A549 (cell line): ENCODE measurements around the gene BAK1. TPM values are rescaled to one million over a fixed set of nuclear protein-coding genes. Genes with fewer than 3 reads are reported as not detected.

Experiments
- ATAC-seq, 2 experiments: fragments of 200-7000 bp in 1 of 2; fragments of >200 bp in 1 of 2; cut with Nextera tagmentation in 1 of 2; cut with Tn5 transposase in 1 of 2; 3 replicates each; pipeline versions ENCODE4 v1.8.0 to v1.9.1; 2018 to 2020; ENCODE audit warnings: mild to moderate bottlenecking in 1 of 2, moderate library complexity in 1 of 2
- CTCF ChIA-PET: fragments of 300-600 bp; sonication (Branson Sonifier 250); formaldehyde crosslinking; extraction: SDS; loops from one replicate; lab custom pipeline; 2021; ENCODE audit warnings: antibody characterized with exemption, inconsistent platforms; lab: Yijun Ruan, JAX
- POLR2A ChIA-PET: fragments of 350-600 bp; formaldehyde crosslinking; extraction: SDS; loops from one replicate; lab custom pipeline; 2021; ENCODE audit warnings: antibody characterized with exemption, inconsistent platforms; lab: Yijun Ruan, JAX
- DNase-seq, 2 experiments: peaks; one replicate each; pipeline versions ENCODE4 v3.0.0 to v3.0.0-alpha.2; 2011 to 2016; ENCODE audit warnings: low read depth in 1 of 2, low spot score in 1 of 2
- FAIRE-seq: peaks from 2 replicates; lab custom pipeline; 2011; peaks lifted over from hg19 to GRCh38; lab: Jason Lieb, UNC
- H3K27ac ChIP-seq, 2 experiments: fragments of >200 bp; sonication (Bioruptor Twin); formaldehyde crosslinking; 3 replicates each; pipeline ENCODE4 v1.5.1; 2016 to 2017
- H3K4me1 ChIP-seq: fragments of >200 bp; sonication (Bioruptor Twin); formaldehyde crosslinking; 3 replicates; pipeline ENCODE4 v1.6.1; 2016
- H3K4me2 ChIP-seq: fragments of >200 bp; sonication (Bioruptor Twin); formaldehyde crosslinking; 3 replicates; pipeline ENCODE4 v1.6.1; 2016
- H3K4me3 ChIP-seq: fragments of >200 bp; sonication (Bioruptor Twin); formaldehyde crosslinking; 3 replicates; pipeline ENCODE4 v1.5.1; 2016
- H3K9me3 ChIP-seq: fragments of >200 bp; sonication (Bioruptor Twin); formaldehyde crosslinking; 3 replicates; pipeline ENCODE4 v1.6.1; 2016
- ATOH8 ChIP-seq: fragments of 250-450 bp; sonication (Bioruptor Pico); IDR thresholded peaks from 2 replicates; pipeline ENCODE4 v1.5.0; 2020; ENCODE audit warnings: low read depth, mild to moderate bottlenecking, moderate library complexity
- BCL3 ChIP-seq: fragments of >200 bp; sonication (Bioruptor Twin); formaldehyde crosslinking; IDR thresholded peaks from 3 replicates; pipeline ENCODE4 v1.6.1; 2016
- BHLHE40 ChIP-seq: IDR thresholded peaks from 2 replicates; pipeline ENCODE4 v1.6.1; 2012; ENCODE audit warnings: low read depth, low read length, inconsistent platforms
- CBX8 ChIP-seq: fragments of 200-600 bp; sonication (generic); IDR thresholded peaks from 2 replicates; pipeline ENCODE4 v1.6.1; 2016
- CHD4 ChIP-seq: fragments of 200-600 bp; sonication (generic); IDR thresholded peaks from 2 replicates; pipeline ENCODE4 v1.6.1; 2016; ENCODE audit warnings: antibody characterized with exemption, mild to moderate bottlenecking, borderline replicate concordance
- CTCF ChIP-seq: fragments of >200 bp; sonication (Bioruptor Twin); formaldehyde crosslinking; IDR thresholded peaks from 3 replicates; pipeline ENCODE4 v1.5.1; 2016
- E2F6 ChIP-seq: IDR thresholded peaks from 2 replicates; pipeline ENCODE4 v1.6.1; 2012; ENCODE audit warnings: low read depth, borderline replicate concordance
- EHF ChIP-seq: fragments of 250-450 bp; sonication (Bioruptor Pico); IDR thresholded peaks from 2 replicates; pipeline ENCODE4 v1.5.0; 2020; ENCODE audit warnings: mild to moderate bottlenecking
- EHMT2 ChIP-seq: fragments of 200-600 bp; sonication (generic); IDR thresholded peaks from 2 replicates; pipeline ENCODE4 v1.6.1; 2016; ENCODE audit warnings: antibody characterized with exemption, low read depth, mild to moderate bottlenecking, moderate library complexity
- EP300 ChIP-seq, 2 experiments: fragments of >200 bp; sonication (Bioruptor Twin); formaldehyde crosslinking; IDR thresholded peaks; 2 replicates in 1 of 2; 3 replicates in 1 of 2; pipeline ENCODE4 v1.6.1; 2016 to 2017
- FOXS1 ChIP-seq: fragments of 250-450 bp; sonication (Bioruptor Pico); IDR thresholded peaks from 2 replicates; pipeline ENCODE4 v1.5.0; 2020; ENCODE audit warnings: mild to moderate bottlenecking, moderate library complexity
- HES2 ChIP-seq: fragments of >200 bp; sonication (Bioruptor Twin); formaldehyde crosslinking; IDR thresholded peaks from 2 replicates; pipeline ENCODE4 v1.6.1; 2016
- HMGXB4 ChIP-seq: fragments of 250-450 bp; sonication (Bioruptor Pico); IDR thresholded peaks from 2 replicates; pipeline ENCODE4 v1.5.0; 2021; ENCODE audit warnings: mild to moderate bottlenecking, moderate library complexity, borderline replicate concordance
- JUNB ChIP-seq: fragments of >200 bp; sonication (Bioruptor Twin); formaldehyde crosslinking; IDR thresholded peaks from 2 replicates; pipeline ENCODE4 v1.6.1; 2016
- MAFK ChIP-seq: fragments of 450-650 bp; IDR thresholded peaks from 2 replicates; pipeline ENCODE4 v1.6.1; 2014; ENCODE audit not compliant: partially characterized antibody
- MAX ChIP-seq: IDR thresholded peaks from 2 replicates; pipeline ENCODE4 v1.6.1; 2012
- NFE2L2 ChIP-seq: fragments of 150-350 bp; conservative IDR thresholded peaks from 2 replicates; pipeline ENCODE4 v1.6.1; 2014; ENCODE audit warnings: low read length
- NR3C1 ChIP-seq: fragments of >200 bp; sonication (Bioruptor Twin); formaldehyde crosslinking; IDR thresholded peaks from 3 replicates; pipeline ENCODE4 v1.6.1; 2017
- POLR2A ChIP-seq: IDR thresholded peaks from 2 replicates; pipeline ENCODE4 v1.6.1; 2012; ENCODE audit warnings: mild to moderate bottlenecking, low read length
- RAD21 ChIP-seq, 2 experiments: fragments of >200 bp in 1 of 2; sonication (Bioruptor Twin) in 1 of 2; formaldehyde crosslinking in 1 of 2; IDR thresholded peaks in 1 of 2; conservative IDR thresholded peaks in 1 of 2; 2 replicates in 1 of 2; 3 replicates in 1 of 2; pipeline ENCODE4 v1.6.1; 2012 to 2018; ENCODE audit warnings: inconsistent platforms in 1 of 2
- REST ChIP-seq: fragments of 200-600 bp; sonication (generic); IDR thresholded peaks from 2 replicates; pipeline ENCODE4 v1.6.1; 2016; ENCODE audit warnings: antibody characterized with exemption, mild to moderate bottlenecking, moderate library complexity
- SMC3 ChIP-seq: fragments of >200 bp; sonication (Bioruptor Twin); formaldehyde crosslinking; IDR thresholded peaks from 3 replicates; pipeline ENCODE4 v1.6.1; 2018; ENCODE audit warnings: inconsistent platforms
- SREBF2 ChIP-seq: fragments of 450-650 bp; IDR thresholded peaks from 2 replicates; pipeline ENCODE4 v1.6.1; 2014; ENCODE audit warnings: mild to moderate bottlenecking, moderate library complexity
- TFCP2L1 ChIP-seq: fragments of 250-450 bp; sonication (Bioruptor Pico); IDR thresholded peaks from 2 replicates; pipeline ENCODE4 v1.5.0; 2021; ENCODE audit warnings: mild to moderate bottlenecking
- TP53 ChIP-seq: fragments of 250-450 bp; sonication (Bioruptor Pico); IDR thresholded peaks from 2 replicates; pipeline ENCODE4 v1.5.0; 2021; ENCODE audit warnings: mild to moderate bottlenecking, moderate library complexity
- ZC3H11A ChIP-seq: fragments of 450-650 bp; IDR thresholded peaks from 2 replicates; pipeline ENCODE4 v1.6.1; 2014; ENCODE audit warnings: antibody characterized with exemption, mild to moderate bottlenecking
- ZFP36 ChIP-seq: fragments of 450-650 bp; IDR thresholded peaks from 2 replicates; pipeline ENCODE4 v1.6.1; 2014; ENCODE audit warnings: borderline replicate concordance; ENCODE audit not compliant: partially characterized antibody
- ZNF302 ChIP-seq: fragments of 250-450 bp; sonication (Bioruptor Pico); IDR thresholded peaks from 2 replicates; pipeline ENCODE4 v1.9.0; 2021; ENCODE audit warnings: inconsistent platforms, mild to moderate bottlenecking, moderate library complexity
- WGBS: methylation state at CpG from one replicate; pipeline ENCODE4 v1.1.6; 2017; ENCODE audit errors: missing lambda C conversion rate; 5-methylcytosine and 5-hydroxymethylcytosine counted together
- polyA plus RNA-seq, 4 experiments: library from polyadenylated mRNA; depleted of rRNA in 3 of 4; stranded (reverse); fragments of >200 nt; fragmentation: RNase III in 1 of 4; extraction: RNeasy Plus Mini Kit Qiagen cat#74134 plus additional on column Dnase treatment in 1 of 4; gene quantifications; 2 replicates in 3 of 4; 3 replicates in 1 of 4; pipeline ENCODE4 v1.2.3, GENCODE V29; 2011 to 2017

BAK1 gene
- polyA plus RNA-seq, 2 of the 4 experiments (the other 2 are of a cell fraction) = 11.9 to 19.0 TPM

GRCh38 chr6:33609019-33609418, 28.9 kb upstream of the BAK1 start:
- H3K27ac ChIP-seq = peak overlapping the region; percentile 22 to 88
- H3K4me2 ChIP-seq = peak overlapping the region; percentile 25; the same call in 2 of the 3 replicates
- ATAC-seq (no peak), FAIRE-seq (no peak)
- no peak overlapping the region for H3K4me3 ChIP-seq
- 59% methylated on average over 3 of the region's 3 CpGs for WGBS
- POLR2A ChIA-PET = interaction anchor here (1.3 kb wide), 1 partner anchor 12 kb away, joined by 3 read pairs; the partner anchor contains the start of gene ITPR3
- CTCF ChIA-PET = interaction anchor here (2.0 to 3.2 kb wide), 3 partner anchors 11 to 24 kb away, joined by 6 to 18 read pairs (median 9); partner anchors contain the start of gene ITPR3
- TF ChIP-seq MAFK (peak; percentile 53), FOXS1 (CRISPR knock-in tag) (no peak)
- TF ChIP-seq, all 56 proteins: peak for 1
- H3K4me1 ChIP-seq = peaks cover 79% of the 10 kb centered on the region
- no peaks in the 10 kb centered on the region for H3K9me3 ChIP-seq
- DNase-seq = no peak

- H3K27ac ChIP-seq = peak overlapping the region; percentile 54 to 88; a peak in 5 of 6 replicates
- FAIRE-seq (no peak), ATAC-seq (peak in 1 of 2 experiments; percentile 31; a peak in 1 of 6 replicates), DNase-seq (peak; percentile 21 to 51)
- no peaks in the 10 kb centered on the region for H3K9me3 ChIP-seq
- no peak overlapping the region for H3K4me2 ChIP-seq
- ChIA-PET CTCF (interaction anchor here (0.7 to 3.8 kb wide), 12 partner anchors 10 to 556 kb away, joined by 3 to 20 read pairs (median 6); partner anchors contain the start of gene ITPR3), POLR2A (no interaction called here)
- H3K4me3 ChIP-seq = no peak overlapping the region
- peaks cover 68% of the 10 kb centered on the region for H3K4me1 ChIP-seq
- 57% methylated on average over 5 of the region's 5 CpGs for WGBS
- TF ChIP-seq CHD4 = no peak
- TF ChIP-seq E2F6 = no peak
- TF ChIP-seq EHMT2 = no peak
- TF ChIP-seq ZFP36 = no peak
- no peak for TF ChIP-seq NFE2L2
- no peak for TF ChIP-seq ZC3H11A
- peak; percentile 34; the same call in 2 of the 3 replicates for TF ChIP-seq CTCF
- no peak for TF ChIP-seq SREBF2
- TF ChIP-seq EHF = no peak
- no peak for TF ChIP-seq ATOH8 (CRISPR knock-in tag)
- TF ChIP-seq BCL3 = no peak
- TF ChIP-seq CBX8 = no peak
- TF ChIP-seq TFCP2L1 (CRISPR knock-in tag) = no peak
- no peak for TF ChIP-seq POLR2A
- no peak for TF ChIP-seq MAX
- TF ChIP-seq JUNB = no peak
- peak; percentile 25; the same call in 1 of the 3 replicates for TF ChIP-seq SMC3
- no peak for TF ChIP-seq NR3C1
- TF ChIP-seq RAD21 (conservative IDR thresholded peaks at IDR 0.05 in 1 of 2, IDR thresholded peaks at IDR 0.05 in 1 of 2) = peak; percentile 43 to 57; a peak in 3 of 5 replicates
- no peak for TF ChIP-seq ZNF302
- TF ChIP-seq HMGXB4 (CRISPR knock-in tag) = no peak
- no peak for TF ChIP-seq TP53 (CRISPR knock-in tag)
- TF ChIP-seq REST = no peak
- TF ChIP-seq BHLHE40 = no peak
- no peak for TF ChIP-seq EP300 (IDR thresholded peaks at IDR 0.05)
- TF ChIP-seq HES2 = no peak
These were observed 27.7 kb upstream of the BAK1 start for GRCh38 chr6:33607784-33608161.
